Measurements from ENCODE around the gene MLXIP. TPM values are rescaled to one million over a fixed set of nuclear protein-coding genes. Genes with fewer than 3 reads are reported as not detected.

Gene MLXIP
- total RNA-seq, 1 experiment from 2014 or later = 32.4 TPM

DNA sequence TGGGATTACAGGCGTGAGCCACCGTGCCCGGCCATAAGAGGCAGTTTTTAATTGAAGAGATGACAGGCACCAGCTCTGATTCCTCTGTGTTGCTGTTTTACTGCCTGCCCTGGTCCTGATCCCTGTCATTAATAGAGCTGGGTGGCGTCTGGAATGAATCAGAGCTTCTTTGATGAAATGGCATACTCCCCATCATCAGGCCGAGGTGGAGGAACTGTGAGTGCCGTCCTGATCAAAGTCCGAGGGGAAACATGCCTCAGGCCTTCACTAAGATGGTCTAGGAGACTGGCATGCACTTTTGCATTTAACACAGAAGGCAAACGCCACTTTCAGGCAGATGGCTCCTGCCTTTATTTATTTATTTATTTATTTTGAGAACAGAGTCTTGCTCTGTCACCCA is 61.4 kb downstream of the MLXIP start:
- H3K9ac ChIP-seq (ENCODE audit: extremely low read depth, insufficient read length, low read length) = no peak overlapping the region
- no peak overlapping the region for H2BK15ac ChIP-seq (ENCODE audit: low read depth, low read length)
- no peak overlapping the region for H3K23ac ChIP-seq (ENCODE audit: insufficient read length, low read depth, low read length)
- no peaks in the 10 kb centered on the region; the same call in 1 of the 2 replicates for H3K27me3 Mint-ChIP-seq (ENCODE audit: low read depth)
- H3K9me3 Mint-ChIP-seq = peaks cover 26 to 29% of the 10 kb centered on the region in 2 experiments
- H3K23me2 ChIP-seq (ENCODE audit: insufficient read length, low read depth, low read length, poor library complexity, severe bottlenecking) = no peaks in the 10 kb centered on the region
- no peaks in the 10 kb centered on the region for H3K4me1 ChIP-seq (ENCODE audit: insufficient read depth, low read length)
- H4K5ac ChIP-seq (ENCODE audit: insufficient read length, low read depth, low read length) = no peak overlapping the region
- no peak overlapping the region for H2AFZ ChIP-seq (ENCODE audit: low read length)
- no peak overlapping the region for H3K4ac ChIP-seq (ENCODE audit: low read depth, low read length)
- H3K27ac ChIP-seq (ENCODE audit: insufficient read length, low read depth, low read length) = no peak overlapping the region
- no peak overlapping the region for H2BK5ac ChIP-seq (ENCODE audit: insufficient read length, low read length)
- H4K91ac ChIP-seq (ENCODE audit: insufficient read length, low read depth, low read length) = no peak overlapping the region
- H2BK12ac ChIP-seq (ENCODE audit: insufficient read length, low read depth, low read length) = no peak overlapping the region
- H2AK5ac ChIP-seq (ENCODE audit: insufficient read length, low read length) = no peak overlapping the region
- no peak overlapping the region for H3K27ac Mint-ChIP-seq
- no peak overlapping the region for H2BK20ac ChIP-seq (ENCODE audit: low read depth, low read length, poor library complexity, severe bottlenecking)
- no peaks in the 10 kb centered on the region for H3K79me1 ChIP-seq (ENCODE audit: insufficient read depth, low read depth, low read length, poor library complexity, severe bottlenecking)
- DNase-seq = no peak
- H3K9me3 ChIP-seq (ENCODE audit: control insufficient read depth, low read depth, low read length) = peaks cover 24% of the 10 kb centered on the region
- no peak overlapping the region for H3K14ac ChIP-seq (ENCODE audit: insufficient read depth, low read length)
- no peaks in the 10 kb centered on the region for H4K20me1 ChIP-seq (ENCODE audit: control insufficient read depth, insufficient read depth, insufficient read length)
- H3K36me3 Mint-ChIP-seq (ENCODE audit: insufficient read depth in 1 of 3, low read depth in 3 of 3) = peaks cover 52 to 58% (median 55%) of the 10 kb centered on the region in 3 experiments
- peaks cover 0 to 13% of the 10 kb centered on the region in 2 experiments; a peak in 2 of 4 replicates for H3K4me1 Mint-ChIP-seq
- no peak overlapping the region for H3K56ac ChIP-seq (ENCODE audit: insufficient read length, low read depth, low read length)
- no peak overlapping the region for H3K4me3 Mint-ChIP-seq
- no peak overlapping the region for H4K8ac ChIP-seq (replicated peaks; ENCODE audit: insufficient read length, low read depth, low read length)
- no peaks in the 10 kb centered on the region for H3K27me3 ChIP-seq (ENCODE audit: insufficient read depth, low read length)
- TF ChIP-seq, protein P1, sequence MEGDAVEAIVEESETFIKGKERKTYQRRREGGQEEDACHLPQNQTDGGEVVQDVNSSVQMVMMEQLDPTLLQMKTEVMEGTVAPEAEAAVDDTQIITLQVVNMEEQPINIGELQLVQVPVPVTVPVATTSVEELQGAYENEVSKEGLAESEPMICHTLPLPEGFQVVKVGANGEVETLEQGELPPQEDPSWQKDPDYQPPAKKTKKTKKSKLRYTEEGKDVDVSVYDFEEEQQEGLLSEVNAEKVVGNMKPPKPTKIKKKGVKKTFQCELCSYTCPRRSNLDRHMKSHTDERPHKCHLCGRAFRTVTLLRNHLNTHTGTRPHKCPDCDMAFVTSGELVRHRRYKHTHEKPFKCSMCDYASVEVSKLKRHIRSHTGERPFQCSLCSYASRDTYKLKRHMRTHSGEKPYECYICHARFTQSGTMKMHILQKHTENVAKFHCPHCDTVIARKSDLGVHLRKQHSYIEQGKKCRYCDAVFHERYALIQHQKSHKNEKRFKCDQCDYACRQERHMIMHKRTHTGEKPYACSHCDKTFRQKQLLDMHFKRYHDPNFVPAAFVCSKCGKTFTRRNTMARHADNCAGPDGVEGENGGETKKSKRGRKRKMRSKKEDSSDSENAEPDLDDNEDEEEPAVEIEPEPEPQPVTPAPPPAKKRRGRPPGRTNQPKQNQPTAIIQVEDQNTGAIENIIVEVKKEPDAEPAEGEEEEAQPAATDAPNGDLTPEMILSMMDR (conservative IDR thresholded peaks at IDR 0.05) = no peak
- WGBS (ENCODE audit: extremely low coverage, insufficient read length, low lambda C conversion rate) = no CpG with 5 or more reads among the region's 8 CpGs
- H2BK120ac ChIP-seq (ENCODE audit: low read depth, low read length, poor library complexity, severe bottlenecking) = no peak overlapping the region
- H3T11ph ChIP-seq (ENCODE audit: low read length) = no peak overlapping the region
- no peak overlapping the region for H3K18ac ChIP-seq (ENCODE audit: insufficient read length, low read depth, low read length)
- H3K4me2 ChIP-seq (ENCODE audit: insufficient read depth, insufficient read length, low read length) = no peak overlapping the region
- no peaks in the 10 kb centered on the region for H3K79me2 ChIP-seq (ENCODE audit: insufficient read depth, low read length)

Data from H9 (cell line).